ENCODE results near the gene SH3PXD2B. TPM values are rescaled to one million over a fixed set of nuclear protein-coding genes. Genes with fewer than 3 reads are reported as not detected.
A peak's percentile ranks its signal among the peaks of the same experiment; 100 is the strongest.

Gene SH3PXD2B
- total RNA-seq, 1 donor from 2014 or later = 46.2 TPM

DNA sequence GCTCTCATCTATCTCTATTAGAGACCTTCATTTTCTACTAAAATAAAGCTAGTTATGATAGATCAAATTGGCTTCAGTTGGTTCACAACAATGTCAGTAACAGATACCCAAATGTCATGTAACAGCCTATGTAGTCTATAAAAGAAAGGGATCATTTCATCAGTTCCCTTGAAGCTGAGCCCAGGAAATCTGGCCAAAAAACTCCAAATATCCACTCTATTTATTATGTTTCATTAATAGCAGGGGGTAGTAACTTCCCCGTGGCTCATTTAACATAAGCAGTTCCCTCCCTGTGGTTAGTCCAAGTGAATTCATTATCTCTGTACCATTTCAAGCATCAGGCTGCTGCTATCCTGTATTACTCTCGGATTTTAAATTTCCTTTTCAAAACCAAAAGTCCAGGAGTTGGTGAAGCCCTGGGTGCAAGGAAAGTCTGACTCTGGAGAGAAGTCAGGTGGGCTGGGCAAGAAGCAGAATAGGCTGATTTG is 66.0 kb downstream of the SH3PXD2B start:
- ATAC-seq = no peak
- no peak overlapping the region for H3K4me3 ChIP-seq
- peaks cover 16% of the 10 kb centered on the region for H3K36me3 ChIP-seq
- H3K4me1 ChIP-seq = no peaks in the 10 kb centered on the region
- no peaks in the 10 kb centered on the region for H3K27me3 ChIP-seq
- intact Hi-C loops (cut with DNase I) = no loop called here
- TF ChIP-seq, protein P1, sequence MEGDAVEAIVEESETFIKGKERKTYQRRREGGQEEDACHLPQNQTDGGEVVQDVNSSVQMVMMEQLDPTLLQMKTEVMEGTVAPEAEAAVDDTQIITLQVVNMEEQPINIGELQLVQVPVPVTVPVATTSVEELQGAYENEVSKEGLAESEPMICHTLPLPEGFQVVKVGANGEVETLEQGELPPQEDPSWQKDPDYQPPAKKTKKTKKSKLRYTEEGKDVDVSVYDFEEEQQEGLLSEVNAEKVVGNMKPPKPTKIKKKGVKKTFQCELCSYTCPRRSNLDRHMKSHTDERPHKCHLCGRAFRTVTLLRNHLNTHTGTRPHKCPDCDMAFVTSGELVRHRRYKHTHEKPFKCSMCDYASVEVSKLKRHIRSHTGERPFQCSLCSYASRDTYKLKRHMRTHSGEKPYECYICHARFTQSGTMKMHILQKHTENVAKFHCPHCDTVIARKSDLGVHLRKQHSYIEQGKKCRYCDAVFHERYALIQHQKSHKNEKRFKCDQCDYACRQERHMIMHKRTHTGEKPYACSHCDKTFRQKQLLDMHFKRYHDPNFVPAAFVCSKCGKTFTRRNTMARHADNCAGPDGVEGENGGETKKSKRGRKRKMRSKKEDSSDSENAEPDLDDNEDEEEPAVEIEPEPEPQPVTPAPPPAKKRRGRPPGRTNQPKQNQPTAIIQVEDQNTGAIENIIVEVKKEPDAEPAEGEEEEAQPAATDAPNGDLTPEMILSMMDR (IDR thresholded peaks at IDR 0.05) = no peak
- DNase-seq = no peak
- no peaks in the 10 kb centered on the region for H3K9me3 ChIP-seq
- no peak overlapping the region for H3K27ac ChIP-seq

DNA sequence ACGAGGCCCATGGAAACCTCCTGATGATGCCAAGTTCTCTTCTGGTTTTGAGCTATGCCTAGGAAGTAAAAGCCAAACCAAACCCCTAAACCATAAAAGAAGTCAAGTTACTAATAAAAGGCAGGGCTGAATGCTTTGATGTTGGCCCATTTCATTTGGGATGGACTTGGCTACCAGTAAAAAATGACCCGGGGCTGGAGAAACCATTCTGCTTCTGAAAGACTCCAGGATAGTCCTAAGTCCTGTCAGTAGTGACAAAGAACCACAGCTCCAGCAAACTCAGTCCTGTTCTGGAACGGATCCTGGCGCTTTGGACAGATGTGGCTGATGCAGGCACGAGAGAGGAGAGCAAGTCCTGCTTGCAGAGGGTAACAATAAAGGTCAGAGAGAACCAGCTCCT is 68.6 kb downstream of the SH3PXD2B start:
- Histone ChIP-seq H3K36me3 (peaks cover 9% of the 10 kb centered on the region), H3K27me3 (no peaks in the 10 kb centered on the region), H3K9me3 (no peaks in the 10 kb centered on the region), H3K4me1 (no peaks in the 10 kb centered on the region), H3K4me3 (no peak overlapping the region), H3K27ac (no peak overlapping the region)
- intact Hi-C loops (cut with DNase I) = no loop called here
- TF ChIP-seq, protein P1 (IDR thresholded peaks at IDR 0.05) = no peak
- ATAC-seq (no peak), DNase-seq (no peak)

DNA sequence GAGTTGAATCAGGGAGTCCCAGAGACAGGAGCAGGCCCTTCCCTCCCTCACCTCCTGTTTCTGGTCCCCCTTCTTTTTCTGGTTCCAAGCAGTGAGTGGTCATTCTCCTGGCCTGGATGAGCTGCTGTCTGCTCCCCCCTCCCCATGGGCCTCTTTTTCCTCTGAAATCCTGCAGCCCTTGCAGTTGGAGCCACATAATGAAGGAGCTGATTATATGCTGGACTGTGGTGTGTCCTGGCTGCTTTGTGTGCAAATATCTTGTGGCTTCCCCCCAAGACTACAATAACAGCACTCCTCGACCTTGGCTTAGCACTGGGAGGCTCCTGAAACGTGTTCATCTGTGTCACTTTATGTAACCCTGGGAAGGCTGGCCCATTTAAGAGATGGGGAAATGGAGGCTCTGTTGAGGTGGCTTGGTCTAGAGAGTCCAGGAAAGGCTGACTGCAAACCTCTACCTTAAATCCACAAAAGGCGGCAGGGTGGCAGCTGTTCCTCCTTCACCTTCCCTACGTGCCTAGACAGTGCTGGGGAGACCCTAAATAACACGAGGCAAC is 69.2 kb downstream of the SH3PXD2B start:
- H3K4me1 ChIP-seq = no peaks in the 10 kb centered on the region
- no peaks in the 10 kb centered on the region for H3K27me3 ChIP-seq
- intact Hi-C loops (cut with DNase I) = no loop called here
- ATAC-seq (no peak), DNase-seq (no peak)
- H3K4me3 ChIP-seq = no peak overlapping the region
- TF ChIP-seq, protein P1 (IDR thresholded peaks at IDR 0.05) = no peak
- H3K27ac ChIP-seq = no peak overlapping the region
- H3K9me3 ChIP-seq = no peaks in the 10 kb centered on the region
- peaks cover 14% of the 10 kb centered on the region for H3K36me3 ChIP-seq

DNA sequence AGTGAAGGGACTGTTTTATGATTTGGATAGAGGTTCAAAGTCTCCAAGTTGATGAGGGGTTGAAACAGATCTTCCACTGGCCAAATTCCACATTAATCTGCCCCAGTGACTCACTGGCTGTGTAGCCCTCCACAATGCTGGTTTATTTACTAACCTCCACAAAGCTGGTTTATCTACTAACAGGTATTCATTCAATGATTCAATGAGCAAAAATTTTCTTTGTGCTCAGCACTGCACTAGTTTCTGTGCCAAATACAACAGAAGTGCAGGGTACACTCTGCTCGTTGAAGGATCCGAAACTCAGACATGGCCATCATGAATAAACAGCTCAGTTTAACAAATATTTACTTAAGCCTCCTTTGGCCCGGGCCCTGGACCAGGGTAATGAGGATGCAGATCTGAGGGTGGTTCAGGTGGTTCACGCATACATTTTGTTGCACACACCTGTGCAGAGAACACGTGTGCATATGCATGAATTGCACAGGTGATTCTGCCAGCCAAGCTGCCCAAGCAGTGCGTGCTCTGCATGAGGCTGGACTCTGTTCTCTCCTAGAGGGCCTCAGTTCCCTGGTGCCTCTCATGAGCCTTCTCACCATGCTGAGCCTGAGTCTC is 71.0 kb downstream of the SH3PXD2B start:
- Histone ChIP-seq H3K4me1 (no peaks in the 10 kb centered on the region), H3K27me3 (no peaks in the 10 kb centered on the region), H3K4me3 (no peak overlapping the region), H3K9me3 (no peaks in the 10 kb centered on the region), H3K36me3 (peaks cover 17% of the 10 kb centered on the region), H3K27ac (no peak overlapping the region)
- TF ChIP-seq, protein P1 (IDR thresholded peaks at IDR 0.05) = no peak
- intact Hi-C loops (cut with DNase I) = no loop called here
- ATAC-seq (peak; percentile 70), DNase-seq (no peak)

DNA sequence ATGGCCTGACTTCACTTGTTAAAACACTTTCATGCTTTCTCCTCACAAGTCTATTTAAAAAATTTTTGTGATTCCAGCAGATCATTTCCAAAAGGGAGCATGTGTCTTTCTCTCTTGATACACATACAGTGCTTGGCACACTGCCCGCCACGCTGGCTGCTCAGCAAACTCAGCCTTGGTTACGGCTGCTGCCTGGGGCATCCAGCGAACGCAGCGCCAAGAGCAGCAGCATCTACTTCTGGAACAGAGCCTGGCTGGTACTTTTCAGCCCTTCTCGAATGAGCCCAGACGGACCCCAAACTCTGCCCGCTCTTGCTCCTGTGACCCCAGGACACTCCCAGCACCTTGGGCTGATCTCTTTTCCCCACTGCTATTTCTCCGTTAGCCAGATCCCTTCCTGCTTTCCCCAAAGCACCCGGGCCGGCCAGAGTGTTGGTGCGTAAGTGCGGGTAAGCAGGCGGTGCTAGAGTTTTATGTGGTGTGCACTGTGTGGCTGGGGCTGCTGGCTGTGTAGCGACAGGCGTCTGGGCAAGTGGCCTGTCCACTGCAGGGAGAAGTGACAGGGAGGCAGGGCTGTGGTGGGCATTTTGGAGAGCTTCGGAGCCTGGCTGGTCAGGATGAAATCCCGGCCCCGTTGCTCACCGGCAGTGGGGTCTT is 73.2 kb downstream of the SH3PXD2B start:
- ATAC-seq = no peak

More for the DNA sequence above, 73.2 kb downstream of the SH3PXD2B start:
- Histone ChIP-seq H3K27me3 (no peaks in the 10 kb centered on the region), H3K9me3 (no peaks in the 10 kb centered on the region), H3K4me3 (no peak overlapping the region), H3K27ac (no peak overlapping the region), H3K36me3 (peaks cover 17% of the 10 kb centered on the region), H3K4me1 (no peaks in the 10 kb centered on the region)
- intact Hi-C loops (cut with DNase I) = no loop called here
- TF ChIP-seq, protein P1 (IDR thresholded peaks at IDR 0.05) = no peak
- peak; percentile 72 for DNase-seq
